GM23338 (cell line): ENCODE measurements around the gene RAD51B. TPM values are rescaled to one million over a fixed set of nuclear protein-coding genes. Genes with fewer than 3 reads are reported as not detected.

ENCODE experiments used
- ATAC-seq: fragments of 200-7000 bp; cut with Tn5 transposase; 3 replicates; pipeline ENCODE4 v1.9.1; 2020
- DNase-seq: peaks from one replicate; pipeline ENCODE4 v3.0.0-alpha.2; 2015; ENCODE audit warnings: low spot score
- H2AFZ ChIP-seq: fragments of 200-600 bp; sonication (generic); 2 replicates; pipeline ENCODE4 v1.8.0; 2016; ENCODE audit warnings: antibody characterized with exemption, mild to moderate bottlenecking, moderate library complexity
- H3F3A ChIP-seq: fragments of 200-600 bp; sonication (generic); replicated peaks from 2 replicates; pipeline ENCODE4 v1.8.0; 2017; ENCODE audit warnings: antibody characterized with exemption, mixed run types, low read depth
- H3K27ac ChIP-seq: fragments of 200-600 bp; sonication (generic); 2 replicates; pipeline ENCODE4 v1.6.1; 2016; ENCODE audit warnings: low read depth
- H3K27me3 ChIP-seq: fragments of 200-600 bp; sonication (generic); 2 replicates; pipeline ENCODE4 v1.8.0; 2016; ENCODE audit warnings: mild to moderate bottlenecking, mixed run types, moderate library complexity; ENCODE audit not compliant: insufficient read depth
- H3K36me3 ChIP-seq: fragments of 200-600 bp; sonication (generic); 2 replicates; pipeline ENCODE4 v1.8.0; 2016; ENCODE audit warnings: mild to moderate bottlenecking; ENCODE audit not compliant: insufficient read depth
- H3K4me1 ChIP-seq: fragments of 200-600 bp; sonication (generic); 2 replicates; pipeline ENCODE4 v1.8.0; 2016; ENCODE audit warnings: mild to moderate bottlenecking, moderate library complexity; ENCODE audit not compliant: insufficient read depth
- H3K4me2 ChIP-seq: fragments of 200-600 bp; sonication (generic); 2 replicates; pipeline ENCODE4 v1.7.1; 2017; ENCODE audit warnings: mixed run types
- H3K4me3 ChIP-seq: fragments of 200-600 bp; sonication (generic); 2 replicates; pipeline ENCODE4 v1.6.1; 2016; ENCODE audit warnings: mixed run types
- H3K79me2 ChIP-seq: fragments of 200-600 bp; sonication (generic); replicated peaks from 2 replicates; pipeline ENCODE4 v1.8.0; 2017; ENCODE audit warnings: mild to moderate bottlenecking; ENCODE audit not compliant: insufficient read depth
- H3K9me2 ChIP-seq: fragments of 200-600 bp; sonication (generic); 2 replicates; pipeline ENCODE4 v1.8.0; 2017; ENCODE audit not compliant: insufficient read depth
- H4K20me1 ChIP-seq: fragments of 200-600 bp; sonication (generic); replicated peaks from 2 replicates; pipeline ENCODE4 v1.8.0; 2017; ENCODE audit warnings: mild to moderate bottlenecking; ENCODE audit not compliant: insufficient read depth
- H3K27ac Mint-ChIP-seq: 2 replicates; pipeline ENCODE4 v1.8.0; 2020; ENCODE audit warnings: inconsistent platforms, mild to moderate bottlenecking, moderate library complexity, mixed read lengths
- H3K27me3 Mint-ChIP-seq: 3 replicates; pipeline ENCODE4 v1.8.0; 2022; ENCODE audit warnings: low read depth, mild to moderate bottlenecking, moderate library complexity, mixed read lengths, inconsistent platforms; ENCODE audit not compliant: insufficient read depth, poor library complexity
- H3K36me3 Mint-ChIP-seq: 3 replicates; pipeline ENCODE4 v1.8.0; 2021; ENCODE audit warnings: low read depth, mild to moderate bottlenecking, inconsistent platforms, moderate library complexity, mixed read lengths
- H3K4me1 Mint-ChIP-seq: 3 replicates; pipeline ENCODE4 v1.8.0; 2020; ENCODE audit warnings: mild to moderate bottlenecking, inconsistent platforms, mixed read lengths
- H3K4me3 Mint-ChIP-seq: 3 replicates; pipeline ENCODE4 v1.8.0; 2021; ENCODE audit warnings: moderate library complexity, mild to moderate bottlenecking, inconsistent platforms, mixed read lengths
- H3K9me3 Mint-ChIP-seq: 3 replicates; pipeline ENCODE4 v1.8.0; 2020; ENCODE audit warnings: moderate library complexity, mild to moderate bottlenecking, inconsistent platforms, mixed read lengths
- CTCF ChIP-seq, 2 experiments: fragments of 200-600 bp in 1 of 2; sonication (generic) in 1 of 2; conservative IDR thresholded peaks; 2 replicates each; pipeline versions ENCODE4 v1.5.1 to v1.6.1; 2016 to 2017; ENCODE audit warnings: antibody characterized with exemption in 2 of 2, low read depth in 2 of 2, mild to moderate bottlenecking in 2 of 2, moderate library complexity in 1 of 2
- EZH2phosphoT487 ChIP-seq: fragments of 200-600 bp; sonication (generic); IDR thresholded peaks from one replicate; pipeline ENCODE4 v1.8.1; 2018; ENCODE audit warnings: antibody characterized with exemption; ENCODE audit not compliant: unreplicated experiment
- STAT1 ChIP-seq: IDR thresholded peaks from one replicate; pipeline ENCODE4 v1.6.1; 2016; ENCODE audit warnings: antibody characterized with exemption; ENCODE audit not compliant: unreplicated experiment
- ZNF114 ChIP-seq: fragments of 250-450 bp; sonication (Bioruptor Pico); IDR thresholded peaks from 2 replicates; pipeline ENCODE4 v1.5.0; 2020; ENCODE audit warnings: mild to moderate bottlenecking, moderate library complexity
- ZNF462 ChIP-seq: fragments of 250-450 bp; sonication (Bioruptor Pico); IDR thresholded peaks from 2 replicates; pipeline ENCODE4 v1.5.0; 2020; ENCODE audit warnings: mild to moderate bottlenecking, moderate library complexity
- polyA plus RNA-seq: library from polyadenylated mRNA; unstranded; fragments of >200 nt; fragmentation: Nextera tagmentation; extraction: Ambion mirVana; gene quantifications from 2 replicates; pipeline ENCODE4 v1.2.1, GENCODE V29; 2016
- total RNA-seq: library from RNA; depleted of rRNA; stranded (reverse); fragments of >200 nt; shearing (Covaris generic); gene quantifications from 2 replicates; pipeline ENCODE4 v1.2.3, GENCODE V29; 2014

Gene RAD51B
- total and polyA plus RNA-seq, 2 experiments from 2014 or later = 15.7 to 29.1 TPM

- no peak for TF ChIP-seq ZNF462 (CRISPR knock-in tag)
- TF ChIP-seq STAT1 = no peak
- TF ChIP-seq CTCF (conservative IDR thresholded peaks at IDR 0.05; ENCODE audit: low read depth in 2 of 2) = no peak
- TF ChIP-seq EZH2phosphoT487 = no peak
Measured at GRCh38 chr14:68145539-68145938, 326.0 kb downstream of the RAD51B start (continued).

- Histone ChIP-seq H3K9me2 (no peaks in the 10 kb centered on the region), H3K79me2 (no peaks in the 10 kb centered on the region), H3K36me3 (no peaks in the 10 kb centered on the region; the same call in 1 of the 2 replicates), H3K4me1 (no peaks in the 10 kb centered on the region), H4K20me1 (no peaks in the 10 kb centered on the region), H3K27ac (no peak overlapping the region), H3K27me3 (no peaks in the 10 kb centered on the region), H3K4me3 (no peak overlapping the region), H2AFZ (no peak overlapping the region), H3F3A (no peaks in the 10 kb centered on the region), H3K4me2 (no peak overlapping the region)
- peaks cover 12% of the 10 kb centered on the region; the same call in 2 of the 3 replicates for H3K36me3 Mint-ChIP-seq
- no peak overlapping the region for H3K27ac Mint-ChIP-seq
- DNase-seq (no peak), ATAC-seq (no peak)
- peaks cover 2% of the 10 kb centered on the region for H3K27me3 Mint-ChIP-seq
- H3K9me3 Mint-ChIP-seq = peaks cover 21% of the 10 kb centered on the region
- H3K4me3 Mint-ChIP-seq = no peak overlapping the region
- H3K4me1 Mint-ChIP-seq = peaks cover 4% of the 10 kb centered on the region
- TF ChIP-seq ZNF462 (CRISPR knock-in tag) = no peak
- no peak for TF ChIP-seq STAT1
- TF ChIP-seq ZNF114 = no peak
Measured at GRCh38 chr14:68146818-68147217, 327.2 kb downstream of the RAD51B start.
